ENCODE measurements around the gene THRAP3.

- no peak for TF ChIP-seq JUN (CRISPR knock-in tag; IDR thresholded peaks at IDR 0.05)
- no peak for TF ChIP-seq E2F4 (CRISPR knock-in tag; IDR thresholded peaks at IDR 0.05; ENCODE audit: borderline replicate concordance, low read depth)
- no peak for TF ChIP-seq CTCF (IDR thresholded peaks at IDR 0.05)
- TF ChIP-seq ZNF219 (CRISPR knock-in tag; IDR thresholded peaks at IDR 0.05; ENCODE audit: borderline replicate concordance): no peak
- TF ChIP-seq STAT6 (CRISPR knock-in tag; conservative IDR thresholded peaks at IDR 0.05; ENCODE audit: low read depth): no peak
- no peak for TF ChIP-seq ZNF425 (CRISPR knock-in tag; conservative IDR thresholded peaks at IDR 0.05)
- no peak for TF ChIP-seq ARID4B (CRISPR knock-in tag; IDR thresholded peaks at IDR 0.05; ENCODE audit: borderline replicate concordance)
- TF ChIP-seq ATF6 (CRISPR knock-in tag; IDR thresholded peaks at IDR 0.05): no peak
- no peak for TF ChIP-seq ZNF138 (CRISPR knock-in tag; conservative IDR thresholded peaks at IDR 0.05)
- TF ChIP-seq NFE2L1 (CRISPR knock-in tag; IDR thresholded peaks at IDR 0.05): no peak
- no peak for TF ChIP-seq SP1 (CRISPR knock-in tag; conservative IDR thresholded peaks at IDR 0.05)
- TF ChIP-seq MAX (CRISPR knock-in tag; IDR thresholded peaks at IDR 0.05): no peak
Measured at GRCh38 chr1:36239941-36240637, 15.8 kb downstream of the THRAP3 start.
